Panc1 (cell line): ENCODE measurements around the gene NUDT22. TPM values are rescaled to one million over a fixed set of nuclear protein-coding genes. Genes with fewer than 3 reads are reported as not detected.

Experiments
- ATAC-seq: fragments of 200-7000 bp; cut with Tn5 transposase; 2 replicates; pipeline ENCODE4 v1.9.1; 2020; ENCODE audit warnings: mild to moderate bottlenecking, moderate library complexity
- BruUV-seq: library from RNA; stranded (reverse); fragments of 400-500 nt; replicated peaks from 2 replicates; lab custom pipeline; 2021; lab: Mats Ljungman, UMichigan
- CTCF ChIA-PET: fragments of 300-600 bp; sonication (Branson Sonifier 250); formaldehyde crosslinking; loops from one replicate; lab custom pipeline; 2022; ENCODE audit warnings: antibody characterized with exemption; lab: Charles Lee
- POLR2A ChIA-PET: fragments of 300-600 bp; sonication (Branson Sonifier 250); formaldehyde crosslinking; loops from one replicate; lab custom pipeline; 2022; ENCODE audit warnings: antibody characterized with exemption; lab: Charles Lee
- DNase-seq: peaks from one replicate; pipeline ENCODE4 v3.0.0-alpha.2; 2010; ENCODE audit warnings: low read depth, low spot score
- H3K27ac ChIP-seq: 2 replicates; pipeline ENCODE4 v1.5.1; 2011; ENCODE audit warnings: mild to moderate bottlenecking, low read length, inconsistent platforms
- H3K27me3 ChIP-seq: fragments of 200-500 bp; sonication (Bioruptor generic); 2 replicates; pipeline ENCODE4 v1.6.0; 2014; ENCODE audit warnings: low read length, inconsistent platforms; ENCODE audit not compliant: control insufficient read depth, insufficient read depth
- H3K36me3 ChIP-seq: fragments of 200-500 bp; sonication (Bioruptor generic); 2 replicates; pipeline ENCODE4 v1.5.1; 2014; ENCODE audit warnings: inconsistent platforms, mild to moderate bottlenecking, low read length, moderate library complexity; ENCODE audit not compliant: control insufficient read depth, insufficient read depth
- H3K4me1 ChIP-seq: 2 replicates; pipeline ENCODE4 v1.5.1; 2011; ENCODE audit warnings: inconsistent platforms, mild to moderate bottlenecking, low read length, moderate library complexity; ENCODE audit not compliant: control insufficient read depth, insufficient read depth
- H3K4me3 ChIP-seq, 2 experiments: 2 replicates each; pipeline ENCODE4 v1.5.1; 2011 to 2012; ENCODE audit warnings: low read depth in 2 of 2, low read length in 2 of 2, mild to moderate bottlenecking in 2 of 2, inconsistent platforms in 1 of 2, moderate library complexity in 1 of 2
- H3K9me3 ChIP-seq: fragments of 200-500 bp; sonication (Bioruptor generic); 2 replicates; pipeline ENCODE4 v1.5.1; 2014; ENCODE audit warnings: low read depth, mild to moderate bottlenecking, inconsistent platforms, low read length, moderate library complexity; ENCODE audit not compliant: control insufficient read depth, insufficient read depth
- POLR2AphosphoS5 ChIP-seq: IDR thresholded peaks from 2 replicates; pipeline ENCODE4 v1.6.1; 2012; ENCODE audit warnings: mild to moderate bottlenecking, low read depth, low read length, moderate library complexity
- REST ChIP-seq, 2 experiments: IDR thresholded peaks; 2 replicates each; pipeline ENCODE4 v1.6.1; 2011 to 2012; ENCODE audit warnings: low read depth in 2 of 2, control low read depth in 1 of 2, low read length in 1 of 2, mild to moderate bottlenecking in 1 of 2, moderate library complexity in 1 of 2; ENCODE audit not compliant: insufficient read depth in 1 of 2
- SIN3A ChIP-seq: IDR thresholded peaks from 2 replicates; pipeline ENCODE4 v1.6.1; 2012; ENCODE audit warnings: low read depth, mild to moderate bottlenecking, low read length, moderate library complexity, borderline replicate concordance; ENCODE audit not compliant: insufficient read depth
- TCF7L2 ChIP-seq: IDR thresholded peaks from 2 replicates; pipeline ENCODE4 v1.6.1; 2011; ENCODE audit warnings: mild to moderate bottlenecking, low read depth, low read length, inconsistent platforms
- in situ Hi-C: cut with HindIII; loops from 2 replicates; pipeline ENCODE4 v1.10.0; 2016; ENCODE audit warnings: low sequenced_read_pairs, low pct_unique_long_range_greater_than_20kb
- intact Hi-C: fragments of 100-400 bp; cut with micrococcal nuclease; formaldehyde crosslinking; loops from one replicate; pipeline ENCODE4 v1.10.0; 2022; ENCODE audit not compliant: unreplicated experiment
- total RNA-seq: library from RNA; stranded (reverse); gene quantifications from one replicate; pipeline ENCODE4 v1.2.1, GENCODE V29; 2021; ENCODE audit not compliant: unreplicated experiment
- TF ChIP-seq, protein P1 (sequence below): fragments of 450-650 bp; IDR thresholded peaks from 2 replicates; pipeline ENCODE4 v1.5.1; 2017; ENCODE audit warnings: mild to moderate bottlenecking

The NUDT22 gene
- total RNA-seq, 1 experiment from 2014 or later: 98.8 TPM

DNA sequence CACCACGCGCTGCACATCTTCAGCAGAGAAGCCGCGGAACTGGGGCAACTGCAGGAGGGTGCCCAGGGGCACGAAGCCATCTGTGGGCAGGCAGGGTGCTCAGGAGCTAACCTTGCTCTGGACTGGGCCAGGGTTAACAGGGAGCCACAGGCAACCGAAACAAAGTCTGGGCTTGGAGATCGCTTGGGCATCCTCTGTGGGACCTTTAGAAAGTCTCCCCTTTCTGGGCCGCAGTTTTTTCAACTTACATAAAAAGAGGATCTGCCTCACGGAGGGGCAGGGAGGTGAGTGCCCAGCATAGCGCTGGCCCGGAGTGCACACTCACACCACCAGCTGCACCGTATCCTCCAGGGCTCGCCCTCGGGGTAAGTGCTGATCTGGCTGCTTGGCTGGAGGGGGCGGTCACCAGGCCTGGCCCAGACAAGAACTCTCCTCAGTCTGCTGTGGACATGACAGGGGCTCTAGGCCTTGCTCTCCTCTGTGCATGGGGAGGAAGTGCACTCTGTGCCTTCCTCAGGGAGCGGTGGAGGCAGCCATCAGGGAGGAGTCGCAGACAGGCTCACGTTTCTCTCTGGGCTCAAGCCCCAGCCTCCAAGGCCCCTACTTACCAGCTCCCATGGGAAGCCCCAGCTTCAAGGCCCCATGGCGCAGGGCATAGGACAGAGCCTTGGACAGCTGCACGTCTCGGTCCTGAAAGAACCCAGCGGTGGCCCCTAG lies 1.0 kb upstream of the NUDT22 start:
- DNase-seq: no peak
- in situ Hi-C loops: no loop called here
- BruUV-seq: no TSS peak
- POLR2A ChIA-PET: no interaction called here
- Histone ChIP-seq H3K27me3 (no peaks in the 10 kb centered on the region), H3K36me3 (peaks cover 2% of the 10 kb centered on the region), H3K4me1 (peaks cover 18% of the 10 kb centered on the region), H3K4me3 (peak overlapping the region; percentile 76 to 86), H3K9me3 (no peaks in the 10 kb centered on the region), H3K27ac (peak overlapping the region; percentile 90)
- CTCF ChIA-PET: interaction anchor here (0.5 to 0.7 kb wide), 2 partner anchors 11 to 70 kb away, joined by 3 to 6 read pairs; no protein-coding TSS in a partner anchor
- ATAC-seq: no peak
- intact Hi-C loops: no loop called here
- no peak for TF ChIP-seq SIN3A
- no peak for TF ChIP-seq REST (IDR thresholded peaks at IDR 0.05; ENCODE audit: insufficient read depth in 1 of 2, low read depth in 2 of 2, low read length in 1 of 2)
- no peak for TF ChIP-seq TCF7L2
- TF ChIP-seq, protein P1, sequence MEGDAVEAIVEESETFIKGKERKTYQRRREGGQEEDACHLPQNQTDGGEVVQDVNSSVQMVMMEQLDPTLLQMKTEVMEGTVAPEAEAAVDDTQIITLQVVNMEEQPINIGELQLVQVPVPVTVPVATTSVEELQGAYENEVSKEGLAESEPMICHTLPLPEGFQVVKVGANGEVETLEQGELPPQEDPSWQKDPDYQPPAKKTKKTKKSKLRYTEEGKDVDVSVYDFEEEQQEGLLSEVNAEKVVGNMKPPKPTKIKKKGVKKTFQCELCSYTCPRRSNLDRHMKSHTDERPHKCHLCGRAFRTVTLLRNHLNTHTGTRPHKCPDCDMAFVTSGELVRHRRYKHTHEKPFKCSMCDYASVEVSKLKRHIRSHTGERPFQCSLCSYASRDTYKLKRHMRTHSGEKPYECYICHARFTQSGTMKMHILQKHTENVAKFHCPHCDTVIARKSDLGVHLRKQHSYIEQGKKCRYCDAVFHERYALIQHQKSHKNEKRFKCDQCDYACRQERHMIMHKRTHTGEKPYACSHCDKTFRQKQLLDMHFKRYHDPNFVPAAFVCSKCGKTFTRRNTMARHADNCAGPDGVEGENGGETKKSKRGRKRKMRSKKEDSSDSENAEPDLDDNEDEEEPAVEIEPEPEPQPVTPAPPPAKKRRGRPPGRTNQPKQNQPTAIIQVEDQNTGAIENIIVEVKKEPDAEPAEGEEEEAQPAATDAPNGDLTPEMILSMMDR: no peak

DNA sequence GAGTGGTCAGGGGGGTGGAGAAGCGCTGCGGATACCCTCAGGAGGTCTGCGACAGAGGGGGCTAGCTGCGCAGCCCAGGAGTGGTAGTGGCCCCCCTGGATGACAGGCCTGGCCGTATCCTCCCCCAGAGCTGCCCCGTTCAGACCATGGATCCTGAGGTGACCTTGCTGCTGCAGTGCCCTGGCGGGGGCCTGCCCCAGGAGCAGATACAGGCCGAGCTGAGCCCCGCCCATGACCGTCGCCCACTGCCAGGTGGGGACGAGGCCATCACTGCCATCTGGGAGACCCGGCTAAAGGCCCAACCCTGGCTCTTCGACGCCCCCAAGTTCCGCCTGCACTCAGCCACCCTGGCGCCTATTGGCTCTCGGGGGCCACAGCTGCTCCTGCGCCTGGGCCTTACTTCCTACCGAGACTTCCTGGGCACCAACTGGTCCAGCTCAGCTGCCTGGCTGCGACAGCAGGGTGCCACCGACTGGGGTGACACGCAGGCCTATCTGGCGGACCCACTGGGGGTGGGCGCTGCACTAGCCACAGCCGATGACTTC lies 505 bp downstream of the NUDT22 start:
- in situ Hi-C loops (no loop called here), intact Hi-C loops (no loop called here)
- Histone ChIP-seq H3K9me3 (no peaks in the 10 kb centered on the region), H3K36me3 (peaks cover 2% of the 10 kb centered on the region), H3K4me1 (peaks cover 23% of the 10 kb centered on the region), H3K4me3 (peak overlapping the region; percentile 76 to 86), H3K27me3 (no peaks in the 10 kb centered on the region), H3K27ac (peak overlapping the region; percentile 90)
- POLR2A ChIA-PET: interaction anchor here (0.6 kb wide), 2 partner anchors 48 to 64 kb away, joined by 4 to 5 read pairs; no protein-coding TSS in a partner anchor
- TSS peak; percentile 88 for BruUV-seq
- TF ChIP-seq TCF7L2: no peak
- TF ChIP-seq POLR2AphosphoS5: no peak
- TF ChIP-seq, protein P1: no peak
- TF ChIP-seq REST (IDR thresholded peaks at IDR 0.05; ENCODE audit: insufficient read depth in 1 of 2, low read depth in 2 of 2, low read length in 1 of 2): no peak
- no peak; the same call in 1 of the 2 replicates for TF ChIP-seq SIN3A
- CTCF ChIA-PET: no interaction called here
- DNase-seq (no peak), ATAC-seq (peak; percentile 56)
